Measurements from ENCODE around the gene LEKR1.

- TF ChIP-seq POLR2A (IDR thresholded peaks at IDR 0.05; ENCODE audit: low read length) (no peak), GATA1 (IDR thresholded peaks at IDR 0.05; ENCODE audit: low read depth, low read length) (no peak)
Measured at GRCh38 chr3:156788846-156789245, 37.3 kb upstream of the LEKR1 start.

Measured in erythroblast (primary cell).